ENCODE measurements around the gene RPL5.

RPL5 gene

GRCh38 chr1:92886886-92887419 lies 55.1 kb downstream of the RPL5 start:
- no peaks in the 10 kb centered on the region for H3K4me1 ChIP-seq (ENCODE audit: control insufficient read depth, insufficient read depth, low read length)
- no peak overlapping the region for H3K9ac ChIP-seq (ENCODE audit: low read length)
- no peak overlapping the region for H3K4me3 ChIP-seq (ENCODE audit: low read length)
- H3K36me3 ChIP-seq (ENCODE audit: control insufficient read depth, insufficient read depth, low read length), result no peaks in the 10 kb centered on the region
- H3K27me3 ChIP-seq (ENCODE audit: control insufficient read depth, insufficient read depth, low read length), result no peaks in the 10 kb centered on the region
- H3K9me3 ChIP-seq (ENCODE audit: control insufficient read depth, low read length), result no peaks in the 10 kb centered on the region

GRCh38 chr1:92887465-92887864 lies 55.6 kb downstream of the RPL5 start:
- H3K4me3 ChIP-seq (ENCODE audit: low read length), result no peak overlapping the region
- no peaks in the 10 kb centered on the region for H3K4me1 ChIP-seq (ENCODE audit: control insufficient read depth, insufficient read depth, low read length)
- H3K9me3 ChIP-seq (ENCODE audit: control insufficient read depth, low read length), result no peaks in the 10 kb centered on the region
- no peaks in the 10 kb centered on the region for H3K36me3 ChIP-seq (ENCODE audit: control insufficient read depth, insufficient read depth, low read length)
- no peak overlapping the region for H3K9ac ChIP-seq (ENCODE audit: low read length)
- H3K27me3 ChIP-seq (ENCODE audit: control insufficient read depth, insufficient read depth, low read length), result no peaks in the 10 kb centered on the region

Measured in mucosa of stomach (tissue), 1 donor.